ENCODE measurements around the gene ZNF25.
A peak's percentile ranks its signal among the peaks of the same experiment; 100 is the strongest.
"Not testable (repeated sequence)": the region's sequence is repeated elsewhere in the genome, so short reads cannot be mapped to it uniquely, and the experiment has no call there.

Gene ZNF25

DNA sequence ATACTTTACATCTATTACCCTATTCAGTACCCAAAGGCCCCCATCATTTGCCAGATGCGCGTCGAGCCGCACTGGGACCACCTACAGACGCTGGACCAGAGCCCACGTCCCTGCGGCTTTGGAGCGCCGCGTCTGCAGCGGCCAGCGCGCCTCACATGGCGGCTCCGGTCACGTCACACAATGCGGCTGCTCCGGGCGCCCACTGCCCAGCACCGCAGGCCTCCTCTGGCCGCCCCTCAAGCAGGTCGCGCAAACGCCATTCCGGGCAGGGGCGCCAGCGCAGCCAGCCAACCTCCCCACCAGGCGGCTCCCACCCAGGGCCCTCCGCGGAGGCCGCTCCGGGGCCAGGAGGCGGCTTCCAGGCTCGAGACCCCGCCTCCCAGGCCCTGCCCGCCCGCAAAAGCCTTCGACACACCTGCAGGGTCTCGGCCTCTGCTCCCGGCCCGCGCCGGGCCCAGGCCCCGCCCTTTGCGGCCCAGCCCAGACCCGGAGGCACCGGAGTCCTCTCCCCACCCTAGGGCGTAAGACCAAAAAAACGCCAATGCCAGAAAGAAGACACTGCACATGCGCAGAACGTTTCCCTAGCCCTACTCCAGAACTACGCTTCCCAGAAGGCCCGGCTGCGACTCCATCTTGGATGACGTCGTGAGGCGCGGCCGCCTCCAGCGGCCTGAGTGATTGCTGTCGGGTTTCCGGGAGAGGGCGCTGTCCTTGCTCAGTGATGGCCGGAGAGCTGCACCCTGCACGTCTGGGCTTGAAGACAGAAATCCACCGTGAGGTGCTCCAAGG lies at the start of gene ZNF25:
Gene ZNF25 (minus strand): TSS at position 557 of the 789 bp plus-strand sequence. CDS start 4,925 bp downstream, outside the sequence.
- DNase-seq, result peak; percentile 99

DNA sequence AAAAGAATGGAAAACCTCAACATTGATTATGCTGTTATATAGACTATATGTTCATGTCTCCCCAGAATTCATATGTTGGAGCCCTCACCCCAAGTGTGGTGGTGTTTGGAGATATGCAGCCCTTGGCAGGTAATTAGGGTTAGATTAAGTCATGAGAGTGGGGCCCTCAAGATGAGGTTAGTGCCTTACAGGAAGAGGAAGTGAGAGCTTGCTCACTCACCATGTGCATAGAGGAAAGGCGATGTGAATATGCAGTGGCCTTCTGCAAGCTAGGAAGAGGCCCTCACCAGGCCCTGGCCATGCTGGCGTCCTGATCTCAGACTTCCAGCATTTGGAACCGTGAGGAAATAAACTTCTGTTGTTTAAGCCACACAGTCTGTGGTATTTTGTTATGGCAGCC lies 48.8 kb upstream of the ZNF25 start:
- DNase-seq, result no peak

DNA sequence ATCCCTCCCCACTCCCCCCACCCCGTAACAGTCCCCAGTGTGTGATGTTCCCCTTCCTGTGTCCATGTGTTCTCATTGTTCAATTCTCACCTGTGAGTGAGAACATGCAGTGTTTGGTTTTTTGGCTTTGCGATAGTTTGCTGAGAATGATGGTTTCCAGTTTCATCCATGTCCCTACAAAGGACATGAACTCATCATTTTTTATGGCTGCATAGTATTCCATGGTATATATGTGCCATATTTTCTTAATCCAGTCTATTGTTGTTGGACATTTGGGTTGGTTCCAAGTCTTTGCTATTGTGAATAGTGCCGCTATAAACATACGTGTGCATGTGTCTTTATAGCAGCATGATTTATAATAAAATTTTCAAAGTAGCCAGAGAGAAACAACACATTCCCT lies 42.7 kb upstream of the ZNF25 start:
- DNase-seq, result not testable (repeated sequence)

DNA sequence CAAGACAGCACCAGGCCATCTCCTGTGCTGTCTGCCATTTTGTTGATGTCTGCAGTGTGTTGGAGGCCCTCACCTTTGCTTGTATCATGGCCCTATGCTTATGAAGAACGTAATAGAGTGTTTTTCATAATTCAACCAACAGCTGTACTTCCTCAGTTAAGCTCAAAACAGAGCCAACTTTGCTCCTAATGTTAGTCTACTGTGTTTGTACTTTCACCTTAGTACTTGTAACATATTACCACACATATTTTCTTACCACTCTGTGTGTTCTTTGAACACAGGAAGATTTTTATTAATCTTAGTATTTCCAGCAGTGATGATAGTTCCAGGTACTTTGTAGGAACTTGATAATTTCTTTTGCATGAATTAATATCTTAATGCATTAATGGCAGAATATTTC lies 39.9 kb upstream of the ZNF25 start:
- no peak for DNase-seq

DNA sequence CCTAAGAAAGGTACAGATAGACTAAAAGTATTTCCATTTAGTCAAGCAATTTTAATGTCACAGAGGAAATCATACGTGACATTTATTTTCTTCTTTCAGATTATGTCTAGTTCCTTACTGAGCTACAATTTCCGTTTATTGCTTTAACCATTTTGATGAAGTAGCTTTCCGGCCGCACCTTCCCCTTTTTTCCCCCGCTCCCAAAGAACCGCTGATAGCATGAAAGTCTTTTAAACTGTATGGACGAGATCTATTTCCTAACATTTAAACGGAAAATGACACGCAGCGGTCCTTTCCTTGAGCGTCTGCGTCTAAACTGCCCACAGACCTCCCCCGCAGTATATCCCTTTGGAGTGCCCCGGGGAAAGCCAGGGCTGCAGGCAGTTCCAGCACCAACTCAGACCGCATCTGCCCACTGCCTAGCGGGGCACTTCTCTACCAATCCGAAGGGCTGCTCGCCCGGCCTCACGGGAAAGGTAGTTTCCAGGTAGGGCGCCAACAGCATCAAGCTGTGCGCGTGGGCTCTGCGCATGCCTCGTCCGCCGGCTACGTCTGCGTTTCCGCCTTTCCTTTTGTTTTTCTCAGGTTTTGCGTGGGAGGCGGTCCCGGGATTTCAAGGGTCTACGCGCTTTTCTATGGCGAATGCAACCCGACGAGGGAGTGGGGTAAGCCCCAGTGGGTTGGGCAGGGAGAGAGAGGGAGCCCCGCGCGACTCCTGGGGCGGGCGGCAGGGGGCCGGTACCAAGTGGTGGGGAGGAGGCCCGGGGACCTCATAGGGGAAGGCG lies 33.9 kb upstream of the ZNF25 start, which contains the start of gene ZNF33A:
Gene ZNF33A (plus strand): TSS at position 557 of the 785 bp plus-strand sequence. CDS start 1,667 bp downstream, outside the sequence.
- peak; percentile 91 for DNase-seq

DNA sequence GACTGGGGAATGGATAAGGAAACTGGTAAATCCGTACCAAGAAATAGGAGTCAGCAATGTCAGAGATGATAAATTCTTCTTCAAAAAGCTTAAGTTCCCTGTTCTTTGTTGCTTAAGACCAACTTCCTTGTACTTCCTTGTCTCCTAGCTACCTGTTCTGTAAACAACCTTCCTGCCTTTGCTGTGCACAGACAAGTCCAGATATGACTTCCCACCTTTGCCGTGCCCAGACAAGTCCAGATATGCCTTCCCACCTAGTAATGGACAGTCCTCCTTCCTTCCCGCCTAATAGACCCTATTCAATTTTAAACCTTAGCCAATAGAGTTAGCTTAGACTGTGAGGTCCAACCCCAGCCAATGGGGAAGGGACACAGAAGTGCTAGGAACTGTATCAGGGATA lies 31.5 kb upstream of the ZNF25 start:
- no peak for DNase-seq

DNA sequence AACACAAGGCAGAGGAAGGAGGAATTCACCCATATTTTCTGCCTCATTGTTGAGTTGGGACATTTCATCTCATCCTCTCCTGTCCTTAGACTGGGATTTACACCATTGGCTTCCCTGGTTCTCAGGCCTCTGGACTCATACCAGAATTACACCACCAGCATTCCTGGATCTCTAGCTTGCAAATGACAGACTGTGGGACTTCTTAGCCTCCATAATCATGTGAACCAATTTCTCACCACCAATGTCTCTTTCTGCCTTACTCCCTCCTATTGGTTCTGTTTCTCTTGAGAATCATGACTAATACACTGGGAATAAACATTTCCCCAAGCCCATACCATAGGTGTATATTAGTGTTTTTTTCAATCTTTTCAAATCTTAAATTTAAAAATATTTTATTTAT lies 31.1 kb upstream of the ZNF25 start:
- DNase-seq, result no peak

DNA sequence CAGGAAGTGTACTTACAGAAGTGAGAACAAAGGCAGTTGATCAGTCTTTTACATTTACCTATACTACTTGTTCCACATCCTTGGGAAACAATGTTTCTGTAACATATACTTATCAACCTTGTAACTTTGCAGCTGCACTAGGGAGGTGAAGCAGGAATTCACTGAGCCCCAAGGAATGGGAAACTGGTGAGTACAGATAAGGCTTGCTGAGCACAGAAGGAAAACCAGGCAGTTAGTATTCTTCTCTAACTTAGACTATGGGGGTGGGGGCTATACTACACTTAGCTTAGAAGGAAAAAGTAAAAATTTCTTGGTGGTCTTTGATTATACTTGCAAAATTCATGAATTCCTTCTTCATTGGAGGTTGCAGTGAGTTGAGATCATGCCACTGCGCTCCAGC lies 27.1 kb upstream of the ZNF25 start:
- DNase-seq, result no peak

DNA sequence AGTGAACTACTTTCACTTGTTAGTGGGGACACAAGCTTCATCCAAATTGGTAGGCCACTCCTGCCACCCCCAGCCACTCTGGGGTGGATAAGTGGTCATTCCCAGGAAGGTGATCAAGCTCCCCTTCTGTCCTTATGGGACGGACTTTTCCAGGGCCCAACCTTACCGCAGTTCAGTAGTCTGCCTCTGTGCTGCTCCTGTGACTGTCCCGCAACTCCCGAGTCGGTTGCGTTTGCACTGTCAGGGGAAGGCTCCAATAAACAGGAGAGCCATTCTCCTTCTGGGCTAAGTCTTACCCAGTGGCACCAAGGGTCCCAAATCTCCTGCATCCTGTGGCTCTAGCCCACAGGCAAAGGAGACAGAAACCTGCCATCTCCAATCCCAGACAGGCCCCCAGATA lies 26.6 kb upstream of the ZNF25 start:
- no peak for DNase-seq

DNA sequence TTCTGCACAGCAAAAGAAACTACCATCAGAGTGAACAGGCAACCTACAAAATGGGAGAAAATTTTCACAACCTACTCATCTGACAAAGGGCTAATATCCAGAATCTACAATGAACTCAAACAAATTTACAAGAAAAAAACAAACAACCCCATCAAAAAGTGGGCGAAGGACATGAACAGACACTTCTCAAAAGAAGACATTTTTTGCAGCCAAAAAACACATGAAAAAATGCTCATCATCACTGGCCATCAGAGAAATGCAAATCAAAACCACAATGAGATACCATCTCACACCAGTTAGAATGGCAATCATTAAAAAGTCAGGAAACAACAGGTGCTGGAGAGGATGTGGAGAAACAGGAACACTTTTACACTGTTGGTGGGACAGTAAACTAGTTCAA lies 24.0 kb upstream of the ZNF25 start:
- DNase-seq, result not testable (repeated sequence)

DNA sequence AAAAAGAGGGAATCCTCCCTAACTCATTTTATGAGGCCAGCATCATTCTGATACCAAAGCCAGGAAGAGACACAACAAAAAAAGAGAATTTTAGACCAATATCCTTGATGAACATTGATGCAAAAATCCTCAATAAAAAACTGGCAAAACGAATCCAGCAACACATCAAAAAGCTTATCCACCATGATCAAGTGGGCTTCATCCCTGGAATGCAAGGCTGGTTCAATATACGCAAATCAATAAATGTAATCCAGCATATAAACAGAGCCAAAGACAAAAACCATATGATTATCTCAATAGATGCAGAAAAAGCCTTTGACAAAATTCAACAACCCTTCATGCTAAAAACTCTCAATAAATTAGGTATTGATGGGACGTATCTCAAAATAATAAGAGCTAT lies 22.5 kb upstream of the ZNF25 start:
- DNase-seq, result not testable (repeated sequence)

DNA sequence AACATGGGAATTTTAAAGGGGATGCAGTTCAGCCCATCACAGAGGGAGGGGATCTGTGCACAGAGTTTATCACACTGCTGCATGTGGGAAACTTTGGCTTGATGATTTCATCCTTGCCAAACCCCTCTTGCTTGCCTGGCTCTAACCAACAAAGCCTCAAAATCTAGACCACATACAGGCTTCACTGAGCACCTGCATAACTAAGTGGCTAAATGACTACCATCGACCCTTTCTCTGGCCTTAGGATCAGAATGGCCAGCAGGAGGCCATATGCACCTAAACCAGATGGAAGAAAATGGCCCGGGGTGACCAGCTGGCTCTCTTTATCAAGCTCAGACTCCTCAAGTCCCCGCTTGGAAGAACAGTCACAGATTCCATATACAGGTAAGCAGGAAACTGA lies 15.6 kb upstream of the ZNF25 start:
- DNase-seq, result no peak

DNA sequence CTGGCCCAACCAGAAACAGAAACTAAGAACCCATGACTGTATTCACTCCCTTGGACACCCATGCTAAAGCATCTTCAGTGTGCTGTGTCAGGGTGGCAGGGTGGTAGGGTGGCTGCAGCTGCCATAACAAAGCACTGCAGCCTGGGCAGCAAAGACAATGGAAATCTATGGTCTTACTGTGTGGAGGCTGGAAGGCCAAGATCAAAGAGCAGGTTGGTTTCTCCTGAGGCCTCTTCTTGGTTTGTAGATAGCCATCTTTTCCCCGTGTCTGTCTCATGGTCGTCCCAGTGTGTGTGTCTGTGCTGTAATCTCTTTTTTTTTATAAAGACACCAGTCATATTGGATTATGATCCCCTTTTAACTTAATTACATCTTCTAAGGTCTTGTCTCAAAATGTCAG lies 15.2 kb upstream of the ZNF25 start:
- DNase-seq, result no peak

DNA sequence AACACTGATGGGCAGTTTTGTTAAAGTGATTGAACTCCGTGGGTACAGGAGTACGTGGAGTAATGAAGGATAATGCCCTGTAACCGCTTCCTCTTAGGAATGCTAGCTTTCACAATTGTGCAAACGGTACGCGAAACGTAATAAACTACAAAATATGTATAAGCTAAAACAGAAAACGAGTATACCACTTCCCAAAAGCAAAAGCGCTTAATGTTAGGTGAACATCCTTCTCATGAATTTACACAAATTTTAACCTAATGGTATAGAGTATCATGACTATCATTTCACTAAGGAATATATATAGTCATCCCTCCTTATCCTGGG lies 395 bp upstream of the ZNF25 start:
- no peak for DNase-seq

DNA sequence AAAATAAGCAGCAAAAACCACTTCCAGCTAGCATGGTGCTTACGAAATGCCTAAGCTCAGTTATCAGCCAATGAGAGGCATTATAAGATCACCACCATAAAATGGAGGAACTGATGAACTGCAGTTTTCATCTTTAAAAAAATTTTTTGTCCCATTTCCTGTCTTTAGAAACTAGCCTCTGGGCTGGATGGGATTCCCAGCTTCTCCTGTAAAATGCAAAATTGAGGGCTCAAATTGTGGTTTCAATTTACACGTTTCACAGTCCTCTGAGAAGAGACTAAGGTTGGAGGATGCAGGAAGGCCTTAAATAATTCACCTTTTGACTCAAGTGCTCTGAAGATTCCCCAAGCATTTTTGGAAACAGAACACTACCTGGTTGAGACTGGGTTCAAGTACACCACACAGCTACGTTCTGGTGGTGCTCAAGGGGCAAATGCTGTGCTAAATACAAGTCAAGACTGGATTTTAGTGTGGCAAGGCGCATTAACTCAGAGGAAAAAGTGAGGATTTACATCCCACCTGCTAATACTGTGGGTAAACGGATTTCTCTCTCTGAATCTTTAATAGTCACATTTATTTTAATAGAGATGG lies 951 bp downstream of the ZNF25 start:
- no peak for DNase-seq

DNA sequence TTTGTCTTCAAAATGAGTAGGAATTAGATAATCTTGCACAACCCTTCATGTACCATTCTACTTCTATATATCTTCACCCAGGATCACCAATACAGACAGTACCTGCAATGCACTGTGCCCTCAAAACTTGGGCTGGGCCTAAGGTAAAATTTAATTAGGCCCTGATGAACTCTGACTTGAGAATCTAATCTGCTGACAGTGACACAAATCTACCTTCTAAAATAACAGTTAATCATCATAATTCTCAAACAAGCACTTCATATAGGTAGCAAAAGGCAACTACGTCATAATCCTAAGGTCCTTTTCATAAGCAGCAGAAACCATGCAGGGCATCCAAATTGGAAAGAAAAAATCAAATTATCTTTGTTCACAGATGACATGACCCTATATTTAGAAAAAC lies 4.1 kb downstream of the ZNF25 start:
- DNase-seq, result no peak

DNA sequence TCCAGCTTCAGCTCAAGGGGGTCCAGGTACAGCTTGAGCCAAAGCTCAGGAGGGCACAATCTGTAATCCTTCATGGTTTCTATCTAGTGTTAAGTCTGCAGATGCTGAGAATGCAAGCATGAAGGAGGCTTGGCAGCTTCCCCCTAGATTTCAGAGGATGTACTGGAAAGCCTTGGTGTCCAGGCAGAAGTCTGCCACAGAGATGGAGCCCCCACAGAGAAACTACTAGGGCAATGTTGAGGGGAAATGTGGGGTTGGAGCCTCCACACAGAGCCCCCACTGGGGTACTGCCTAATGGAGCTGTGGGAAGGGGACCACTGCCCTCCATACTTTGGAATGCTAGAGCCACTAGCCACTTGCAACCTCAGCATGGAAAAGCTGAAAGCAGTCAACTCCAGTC lies 11.4 kb downstream of the ZNF25 start:
- DNase-seq, result no peak

DNA sequence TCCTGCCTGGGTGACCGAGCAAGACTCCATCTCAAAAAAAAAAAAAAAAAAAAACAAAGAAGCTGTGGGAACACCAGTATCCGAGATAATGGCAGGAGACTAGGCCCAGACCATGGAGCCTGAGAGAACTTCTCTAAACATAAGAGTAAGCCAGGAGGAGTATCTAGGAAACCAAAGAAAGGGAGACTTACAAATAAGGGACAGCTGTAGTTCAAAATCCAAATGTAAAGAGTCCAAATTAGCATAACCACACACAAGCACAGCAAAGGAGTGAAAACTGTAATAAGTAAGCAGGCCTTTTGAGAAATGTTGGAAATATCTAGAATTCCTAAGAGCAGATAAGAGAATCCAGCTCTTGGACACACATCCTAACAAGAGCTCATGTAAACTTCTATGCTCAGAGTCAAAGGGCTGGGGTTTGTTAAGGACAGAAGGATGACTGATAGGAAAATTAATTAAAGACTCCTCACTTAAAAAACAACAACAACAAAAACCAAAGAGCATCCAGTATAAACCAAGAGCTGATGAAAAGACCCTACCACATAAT lies 15.8 kb downstream of the ZNF25 start:
- DNase-seq, result no peak

DNA sequence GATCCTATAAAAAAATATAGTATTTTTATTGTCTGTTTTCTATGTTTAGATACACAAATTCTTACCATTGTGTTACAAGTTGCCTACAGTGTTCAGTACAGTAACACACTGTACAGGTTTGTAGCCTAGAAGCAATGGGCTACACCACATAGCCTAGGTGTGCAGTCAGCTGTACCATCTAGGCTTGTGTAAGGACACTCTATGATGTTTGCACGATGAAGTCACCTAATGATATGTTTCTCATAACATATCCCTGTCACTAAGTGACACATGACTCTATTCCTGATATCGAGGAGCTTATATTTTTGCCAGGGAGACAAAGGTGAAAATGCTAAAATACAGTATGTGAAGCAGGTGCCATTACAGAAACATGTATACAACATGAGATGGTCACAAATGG lies 18.6 kb downstream of the ZNF25 start:
- DNase-seq, result no peak

DNA sequence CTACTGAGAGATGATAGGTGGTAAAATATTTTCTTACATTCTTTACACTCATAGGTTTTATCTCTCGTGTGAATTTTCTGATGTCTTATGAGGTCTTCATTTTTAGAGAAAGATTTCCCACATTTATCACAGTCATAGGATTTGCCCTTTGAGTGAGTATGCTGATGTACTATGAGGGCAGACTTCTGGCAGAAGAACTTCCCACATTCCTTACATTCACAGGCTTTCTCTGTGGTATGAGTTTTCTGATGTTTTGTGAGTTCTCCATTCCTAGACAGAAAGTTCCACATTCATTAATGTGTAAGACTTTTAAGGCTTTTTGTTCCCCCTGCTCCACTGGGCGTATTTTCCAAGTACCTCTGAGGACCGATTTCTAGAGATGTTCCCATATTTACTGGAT lies 23.5 kb downstream of the ZNF25 start:
- DNase-seq, result no peak

DNA sequence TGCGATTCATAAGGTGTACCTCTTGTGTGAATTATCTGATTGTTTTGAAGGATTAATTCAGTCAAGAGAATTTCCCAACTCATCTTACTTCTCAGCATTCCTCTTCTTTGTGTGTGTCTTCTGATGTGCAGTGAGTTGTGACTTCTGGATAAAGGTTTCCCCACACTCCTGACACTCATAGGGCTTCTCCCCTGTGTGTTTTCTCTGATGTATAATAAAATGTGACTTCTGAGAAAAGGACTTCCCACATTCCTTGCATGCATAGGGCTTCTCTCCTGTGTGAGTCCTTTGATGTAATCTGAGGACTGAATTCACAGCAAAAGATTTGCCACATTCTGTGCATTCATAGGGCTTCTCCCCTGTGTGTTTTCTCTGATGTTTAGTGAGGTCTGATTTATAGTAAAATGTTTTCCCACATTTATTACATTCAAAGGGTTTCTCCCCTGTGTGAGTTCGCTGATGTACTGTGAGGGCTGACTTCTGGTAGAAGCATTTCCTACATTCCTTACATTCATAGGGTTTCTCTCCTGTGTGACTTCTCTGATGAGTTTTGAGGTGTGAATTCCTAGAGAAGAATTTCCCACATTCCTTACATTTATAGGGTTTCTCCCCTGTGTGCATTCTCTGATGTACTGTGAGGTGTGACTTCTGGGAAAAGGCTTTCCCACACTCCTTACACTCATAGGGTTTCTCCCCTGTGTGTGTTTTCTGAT lies 24.2 kb downstream of the ZNF25 start:
- no peak for DNase-seq

DNA sequence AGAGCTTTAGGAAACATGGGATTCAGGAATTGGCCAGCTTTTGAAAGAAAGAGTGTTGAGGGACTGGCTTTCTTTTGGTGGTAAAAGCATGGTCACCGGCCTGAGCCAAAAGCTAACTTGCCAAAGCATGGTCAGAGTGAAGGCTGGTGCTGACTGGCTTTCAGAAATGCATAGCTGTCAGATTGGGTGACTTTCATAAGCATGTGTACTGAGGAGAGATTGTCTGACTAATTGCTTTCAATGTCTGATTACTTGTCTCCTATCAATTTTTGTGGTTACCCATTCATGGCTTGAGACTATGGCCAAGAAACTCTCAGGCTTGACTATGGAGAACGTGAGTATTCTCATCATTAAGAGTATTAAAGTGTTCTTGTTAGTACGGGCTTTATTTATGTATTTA lies 28.2 kb downstream of the ZNF25 start:
- DNase-seq, result no peak

DNA sequence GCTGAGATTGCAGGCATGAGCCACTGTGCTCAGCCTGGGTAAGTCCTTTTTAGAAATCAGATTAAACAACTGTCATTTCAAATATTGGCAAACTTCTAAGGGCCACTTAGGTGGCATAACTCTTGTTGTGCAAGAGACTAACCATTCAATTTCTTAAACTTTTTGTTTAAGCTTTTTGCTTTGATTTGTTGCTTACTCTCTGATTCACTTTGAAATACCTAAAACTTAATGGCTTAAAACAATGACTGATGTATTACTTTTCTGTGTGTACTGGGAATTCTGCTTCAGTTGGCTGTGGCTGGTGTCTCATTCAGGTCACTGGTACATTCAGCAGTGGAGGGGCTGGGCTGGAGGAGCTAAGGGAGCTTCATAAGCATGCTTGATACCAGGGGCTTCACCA lies 28.9 kb downstream of the ZNF25 start:
- no peak for DNase-seq
